ENCODE data around the gene PROZ. TPM values are rescaled to one million over a fixed set of nuclear protein-coding genes. Genes with fewer than 3 reads are reported as not detected.

PROZ gene
- total and polyA plus RNA-seq, 2 donors (not counting 1 experiment from before 2014, with no cell fraction given): not detected

- no peak overlapping the region for H3K4me3 ChIP-seq (replicated peaks in 1 of 4; ENCODE audit: control extremely low read depth in 1 of 4, insufficient read depth in 1 of 4, low read depth in 3 of 4, low read length in 4 of 4)
- no peak overlapping the region for H2AFZ ChIP-seq (ENCODE audit: low read length)
- TF ChIP-seq EZH2 (IDR thresholded peaks at IDR 0.05; ENCODE audit: low read length, missing control alignments) (no peak), CTCF (conservative IDR thresholded peaks at IDR 0.05 in 1 of 2, IDR thresholded peaks at IDR 0.05 in 1 of 2; ENCODE audit: low read depth in 1 of 2, low read length in 2 of 2) (no peak)
- H3K79me2 ChIP-seq (ENCODE audit: control insufficient read depth, insufficient read depth, low read length): no peaks in the 10 kb centered on the region
- no peak for DNase-seq (ENCODE audit: low read depth in 2 of 2)
- H3K27ac ChIP-seq (ENCODE audit: insufficient read depth, low read length): no peak overlapping the region
- no peaks in the 10 kb centered on the region for H4K20me1 ChIP-seq (ENCODE audit: control insufficient read depth, extremely low read depth, insufficient read depth, low read length)
- peaks cover 2% of the 10 kb centered on the region for H3K4me1 ChIP-seq (ENCODE audit: control insufficient read depth, extremely low read depth, insufficient read depth, low read length)
- no peaks in the 10 kb centered on the region for H3K27me3 ChIP-seq (ENCODE audit: control insufficient read depth, insufficient read depth, low read length)
- H3K4me2 ChIP-seq (ENCODE audit: extremely low read depth, insufficient read depth, low read length): no peak overlapping the region
- no peak overlapping the region for H3K9ac ChIP-seq (ENCODE audit: insufficient read depth, low read length)
- H3K9me3 ChIP-seq (ENCODE audit: control insufficient read depth, insufficient read depth, low read depth, low read length): no peaks in the 10 kb centered on the region
- peaks cover 5% of the 10 kb centered on the region for H3K36me3 ChIP-seq (ENCODE audit: control insufficient read depth, insufficient read depth, low read length)
Observed at GRCh38 chr13:113166681-113167080, 8.2 kb downstream of the PROZ start.

GRCh38 chr13:113167155-113167554, 8.7 kb downstream of the PROZ start:
- H2AFZ ChIP-seq (ENCODE audit: low read length): no peak overlapping the region
- H3K4me1 ChIP-seq (ENCODE audit: control insufficient read depth, extremely low read depth, insufficient read depth, low read length): peaks cover 2% of the 10 kb centered on the region
- H3K9ac ChIP-seq (ENCODE audit: insufficient read depth, low read length): no peak overlapping the region
- no peak for TF ChIP-seq CTCF (conservative IDR thresholded peaks at IDR 0.05 in 1 of 2, IDR thresholded peaks at IDR 0.05 in 1 of 2; ENCODE audit: low read depth in 1 of 2, low read length in 2 of 2)
- no peak for TF ChIP-seq EZH2 (IDR thresholded peaks at IDR 0.05; ENCODE audit: low read length, missing control alignments)
- H3K27ac ChIP-seq (ENCODE audit: insufficient read depth, low read length): no peak overlapping the region
- no peaks in the 10 kb centered on the region for H3K9me3 ChIP-seq (ENCODE audit: control insufficient read depth, insufficient read depth, low read depth, low read length)
- DNase-seq (ENCODE audit: low read depth in 2 of 2): no peak
- H3K36me3 ChIP-seq (ENCODE audit: control insufficient read depth, insufficient read depth, low read length): peaks cover 9% of the 10 kb centered on the region
- H3K79me2 ChIP-seq (ENCODE audit: control insufficient read depth, insufficient read depth, low read length): no peaks in the 10 kb centered on the region
- no peak overlapping the region for H3K4me2 ChIP-seq (ENCODE audit: extremely low read depth, insufficient read depth, low read length)
- no peaks in the 10 kb centered on the region for H4K20me1 ChIP-seq (ENCODE audit: control insufficient read depth, extremely low read depth, insufficient read depth, low read length)
- H3K4me3 ChIP-seq (replicated peaks in 1 of 4; ENCODE audit: control extremely low read depth in 1 of 4, insufficient read depth in 1 of 4, low read depth in 3 of 4, low read length in 4 of 4): no peak overlapping the region
- no peaks in the 10 kb centered on the region for H3K27me3 ChIP-seq (ENCODE audit: control insufficient read depth, insufficient read depth, low read length)

GRCh38 chr13:113167575-113167974, 9.1 kb downstream of the PROZ start:
- Histone ChIP-seq H3K4me2 (ENCODE audit: extremely low read depth, insufficient read depth, low read length) (no peak overlapping the region), H3K27ac (ENCODE audit: insufficient read depth, low read length) (no peak overlapping the region), H3K27me3 (ENCODE audit: control insufficient read depth, insufficient read depth, low read length) (no peaks in the 10 kb centered on the region), H4K20me1 (ENCODE audit: control insufficient read depth, extremely low read depth, insufficient read depth, low read length) (no peaks in the 10 kb centered on the region), H3K4me3 (replicated peaks in 1 of 4; ENCODE audit: control extremely low read depth in 1 of 4, insufficient read depth in 1 of 4, low read depth in 3 of 4, low read length in 4 of 4) (no peak overlapping the region), H3K79me2 (ENCODE audit: control insufficient read depth, insufficient read depth, low read length) (no peaks in the 10 kb centered on the region), H3K4me1 (ENCODE audit: control insufficient read depth, extremely low read depth, insufficient read depth, low read length) (peaks cover 2% of the 10 kb centered on the region), H3K36me3 (ENCODE audit: control insufficient read depth, insufficient read depth, low read length) (peaks cover 12% of the 10 kb centered on the region), H3K9ac (ENCODE audit: insufficient read depth, low read length) (no peak overlapping the region), H2AFZ (ENCODE audit: low read length) (no peak overlapping the region), H3K9me3 (ENCODE audit: control insufficient read depth, insufficient read depth, low read depth, low read length) (no peaks in the 10 kb centered on the region)
- TF ChIP-seq CTCF (conservative IDR thresholded peaks at IDR 0.05 in 1 of 2, IDR thresholded peaks at IDR 0.05 in 1 of 2; ENCODE audit: low read depth in 1 of 2, low read length in 2 of 2): no peak
- no peak for TF ChIP-seq EZH2 (IDR thresholded peaks at IDR 0.05; ENCODE audit: low read length, missing control alignments)
- no peak for DNase-seq (ENCODE audit: low read depth in 2 of 2)
